ENCODE measurements around the gene GMDS.

DNA sequence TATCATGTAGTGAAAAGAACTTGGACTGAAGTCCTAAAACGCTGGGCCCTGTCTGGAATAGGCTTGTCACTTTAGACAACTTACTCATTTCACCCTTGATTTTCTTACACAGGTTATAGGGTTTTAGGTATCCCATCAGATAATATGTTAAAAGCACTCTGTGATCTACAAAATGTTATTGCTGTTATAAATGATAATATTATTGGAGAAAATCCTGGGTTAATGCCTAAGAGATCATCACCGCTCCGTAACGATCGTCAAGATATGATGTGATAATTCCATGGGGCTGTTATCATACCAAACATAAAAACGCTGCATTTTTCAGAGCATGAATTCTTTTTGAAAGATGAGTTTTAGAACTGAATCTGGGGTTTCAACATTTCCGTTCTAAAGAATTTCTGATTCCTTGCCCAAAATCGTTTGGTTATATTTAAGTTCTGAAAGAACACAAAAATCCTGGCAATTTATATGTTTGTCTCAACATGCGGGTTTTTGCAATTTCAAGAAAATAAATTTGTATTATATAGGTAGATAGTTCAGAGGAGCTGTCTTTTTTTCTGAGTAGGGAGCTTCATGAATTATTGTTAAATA is 480.9 kb downstream of the GMDS start:
- TF ChIP-seq, protein P1, sequence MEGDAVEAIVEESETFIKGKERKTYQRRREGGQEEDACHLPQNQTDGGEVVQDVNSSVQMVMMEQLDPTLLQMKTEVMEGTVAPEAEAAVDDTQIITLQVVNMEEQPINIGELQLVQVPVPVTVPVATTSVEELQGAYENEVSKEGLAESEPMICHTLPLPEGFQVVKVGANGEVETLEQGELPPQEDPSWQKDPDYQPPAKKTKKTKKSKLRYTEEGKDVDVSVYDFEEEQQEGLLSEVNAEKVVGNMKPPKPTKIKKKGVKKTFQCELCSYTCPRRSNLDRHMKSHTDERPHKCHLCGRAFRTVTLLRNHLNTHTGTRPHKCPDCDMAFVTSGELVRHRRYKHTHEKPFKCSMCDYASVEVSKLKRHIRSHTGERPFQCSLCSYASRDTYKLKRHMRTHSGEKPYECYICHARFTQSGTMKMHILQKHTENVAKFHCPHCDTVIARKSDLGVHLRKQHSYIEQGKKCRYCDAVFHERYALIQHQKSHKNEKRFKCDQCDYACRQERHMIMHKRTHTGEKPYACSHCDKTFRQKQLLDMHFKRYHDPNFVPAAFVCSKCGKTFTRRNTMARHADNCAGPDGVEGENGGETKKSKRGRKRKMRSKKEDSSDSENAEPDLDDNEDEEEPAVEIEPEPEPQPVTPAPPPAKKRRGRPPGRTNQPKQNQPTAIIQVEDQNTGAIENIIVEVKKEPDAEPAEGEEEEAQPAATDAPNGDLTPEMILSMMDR (conservative IDR thresholded peaks at IDR 0.05; ENCODE audit: low read length): no peak
- no peak for TF ChIP-seq EZH2phosphoT487 (IDR thresholded peaks at IDR 0.05; ENCODE audit: borderline replicate concordance)

Data from Loucy (cell line).